Upper lobe of left lung (tissue), 6 donors: Measurements from ENCODE around the gene PLAC8L1. TPM values are rescaled to one million over a fixed set of nuclear protein-coding genes. Genes with fewer than 3 reads are reported as not detected.
"Not testable (repeated sequence)": the region's sequence is repeated elsewhere in the genome, so short reads cannot be mapped to it uniquely, and the experiment has no call there.

ENCODE experiments used
- ATAC-seq, 2 donors: fragments of 200-7000 bp; cut with Tn5 transposase; one replicate each; pipeline ENCODE4 v1.9.1; 2022; ENCODE audit warnings: mild to moderate bottlenecking in 2 of 2, moderate library complexity in 2 of 2; ENCODE audit not compliant: low FRiP score in 2 of 2
- DNase-seq, 2 donors: peaks; one replicate each; pipeline ENCODE4 v3.0.0-alpha.2; 2019 to 2020
- H3K27ac ChIP-seq, 4 donors: fragments of 200-600 bp; sonication (generic); one replicate each; pipeline ENCODE4 v1.5.1; 2016 to 2019
- H3K27me3 ChIP-seq, 4 donors: fragments of 200-600 bp; sonication (generic); one replicate each; pipeline ENCODE4 v1.5.1; 2017 to 2019
- H3K36me3 ChIP-seq, 4 donors: fragments of 200-600 bp; sonication (generic); one replicate each; pipeline ENCODE4 v1.5.1; 2016 to 2019
- H3K4me1 ChIP-seq, 4 donors: fragments of 200-600 bp; sonication (generic); one replicate each; pipeline ENCODE4 v1.5.1; 2018 to 2019
- H3K4me3 ChIP-seq, 4 donors: fragments of 200-600 bp; sonication (generic); one replicate each; pipeline ENCODE4 v1.5.1; 2017 to 2019; ENCODE audit warnings: mild to moderate bottlenecking in 2 of 4, moderate library complexity in 1 of 4
- H3K9me3 ChIP-seq, 4 donors: fragments of 200-600 bp; sonication (generic); one replicate each; pipeline ENCODE4 v1.5.1; 2018 to 2019
- EP300 ChIP-seq, 4 donors: sonication (generic); formaldehyde crosslinking; IDR thresholded peaks; one replicate each; pipeline ENCODE4 v1.5.1; 2017; ENCODE audit warnings: antibody characterized with exemption in 4 of 4, control low read depth in 2 of 4
- POLR2A ChIP-seq, 4 donors: fragments of 450-650 bp; IDR thresholded peaks; one replicate each; pipeline ENCODE4 v1.5.1; 2016 to 2017; ENCODE audit warnings: antibody characterized with exemption in 4 of 4, mild to moderate bottlenecking in 2 of 4
- POLR2AphosphoS5 ChIP-seq, 2 donors: sonication (generic); formaldehyde crosslinking; IDR thresholded peaks; one replicate each; pipeline ENCODE4 v1.5.1; 2017; ENCODE audit warnings: antibody characterized with exemption in 2 of 2
- WGBS, 2 donors: methylation state at CpG; one replicate each; pipeline ENCODE4 v1.1.5; 2017 to 2018; 5-methylcytosine and 5-hydroxymethylcytosine counted together
- total RNA-seq, 6 donors: library from RNA; depleted of rRNA in 4 of 6; stranded (reverse); fragments of >200 nt in 4 of 6; gene quantifications; one replicate each; pipeline versions ENCODE4 v1.1.0 to v1.2.1, GENCODE V29; 2016 to 2021
- TF ChIP-seq, protein P1 (sequence below), 6 experiments: fragments of 450-650 bp in 4 of 6; fragments of 200-600 bp in 2 of 6; sonication (generic) in 2 of 6; IDR thresholded peaks; one replicate each; pipeline ENCODE4 v1.5.1; 2016 to 2019; ENCODE audit warnings: antibody characterized with exemption in 6 of 6
- donor health status: DM: no; HTN: no; CAD: no; lungs with moderate emphysema.
- donor health status: DM: no; HTN: yes; CAD: no; lungs with severe emphysema.

PLAC8L1 gene
- total RNA-seq, 6 donors from 2014 or later, result 1.3 TPM; not detected in 5

DNA sequence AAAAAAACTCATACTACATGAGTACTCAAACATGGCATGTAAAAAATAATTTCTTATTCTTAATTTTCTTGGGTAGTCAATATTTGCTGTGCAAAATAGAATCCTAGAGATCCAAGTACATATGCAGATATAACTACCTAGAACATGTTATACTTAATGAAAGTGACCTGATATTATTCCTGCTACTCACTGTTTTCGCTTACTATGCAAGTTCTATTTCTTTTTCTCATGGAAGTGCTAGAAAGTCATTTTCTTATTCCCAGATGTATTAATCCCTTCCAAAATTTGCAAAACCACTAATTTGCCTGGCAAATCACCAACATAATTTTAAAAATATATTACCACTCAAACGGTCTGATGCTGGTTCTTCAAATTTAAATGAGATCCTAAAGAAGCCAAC lies 19.2 kb upstream of the PLAC8L1 start:
- no peaks in the 10 kb centered on the region for H3K9me3 ChIP-seq

DNA sequence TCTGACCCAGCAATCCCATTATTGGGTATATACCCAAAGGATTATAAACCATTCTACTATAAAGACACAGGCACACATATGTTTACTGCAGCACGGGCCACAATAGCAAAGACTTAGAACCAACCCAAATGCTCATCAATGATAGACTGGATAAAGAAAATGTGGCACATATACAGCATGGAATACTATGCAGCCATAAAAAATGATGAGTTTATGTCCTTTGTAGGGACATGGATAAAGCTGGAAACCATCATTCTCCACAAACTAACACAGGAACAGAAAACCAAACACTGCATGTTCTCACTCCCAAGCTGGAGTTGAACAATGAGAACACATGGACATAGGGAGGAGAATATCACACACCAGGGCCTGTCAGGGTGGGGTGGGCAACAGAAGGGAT lies 16.1 kb upstream of the PLAC8L1 start:
- H3K9me3 ChIP-seq, DNase-seq, H3K4me3 ChIP-seq, H3K4me1 ChIP-seq, H3K27me3 ChIP-seq, H3K27ac ChIP-seq, ATAC-seq: not testable (repeated sequence)
- peaks cover 24 to 98% (median 55%) of the 10 kb centered on the region in 4 donors for H3K36me3 ChIP-seq
- WGBS, 2 donors, result 94 to 100% methylated on average over 1 of the region's 1 CpG

More for the DNA sequence above, 19.2 kb upstream of the PLAC8L1 start:
- DNase-seq (no peak), ATAC-seq (no peak)
- Histone ChIP-seq H3K27me3 (no peaks in the 10 kb centered on the region), H3K4me1 (no peaks in the 10 kb centered on the region), H3K4me3 (no peak overlapping the region), H3K36me3 (peaks cover 35 to 97% (median 54%) of the 10 kb centered on the region in 4 donors), H3K27ac (no peak overlapping the region)
- WGBS, 2 donors, result 79 to 84% methylated on average over 2 of the region's 2 CpGs
- TF ChIP-seq EP300 (IDR thresholded peaks at IDR 0.05), result no peak
- TF ChIP-seq POLR2A (IDR thresholded peaks at IDR 0.05), result no peak
- TF ChIP-seq, protein P1, sequence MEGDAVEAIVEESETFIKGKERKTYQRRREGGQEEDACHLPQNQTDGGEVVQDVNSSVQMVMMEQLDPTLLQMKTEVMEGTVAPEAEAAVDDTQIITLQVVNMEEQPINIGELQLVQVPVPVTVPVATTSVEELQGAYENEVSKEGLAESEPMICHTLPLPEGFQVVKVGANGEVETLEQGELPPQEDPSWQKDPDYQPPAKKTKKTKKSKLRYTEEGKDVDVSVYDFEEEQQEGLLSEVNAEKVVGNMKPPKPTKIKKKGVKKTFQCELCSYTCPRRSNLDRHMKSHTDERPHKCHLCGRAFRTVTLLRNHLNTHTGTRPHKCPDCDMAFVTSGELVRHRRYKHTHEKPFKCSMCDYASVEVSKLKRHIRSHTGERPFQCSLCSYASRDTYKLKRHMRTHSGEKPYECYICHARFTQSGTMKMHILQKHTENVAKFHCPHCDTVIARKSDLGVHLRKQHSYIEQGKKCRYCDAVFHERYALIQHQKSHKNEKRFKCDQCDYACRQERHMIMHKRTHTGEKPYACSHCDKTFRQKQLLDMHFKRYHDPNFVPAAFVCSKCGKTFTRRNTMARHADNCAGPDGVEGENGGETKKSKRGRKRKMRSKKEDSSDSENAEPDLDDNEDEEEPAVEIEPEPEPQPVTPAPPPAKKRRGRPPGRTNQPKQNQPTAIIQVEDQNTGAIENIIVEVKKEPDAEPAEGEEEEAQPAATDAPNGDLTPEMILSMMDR (IDR thresholded peaks at IDR 0.05), result no peak
- no peak for TF ChIP-seq POLR2AphosphoS5 (IDR thresholded peaks at IDR 0.05)

DNA sequence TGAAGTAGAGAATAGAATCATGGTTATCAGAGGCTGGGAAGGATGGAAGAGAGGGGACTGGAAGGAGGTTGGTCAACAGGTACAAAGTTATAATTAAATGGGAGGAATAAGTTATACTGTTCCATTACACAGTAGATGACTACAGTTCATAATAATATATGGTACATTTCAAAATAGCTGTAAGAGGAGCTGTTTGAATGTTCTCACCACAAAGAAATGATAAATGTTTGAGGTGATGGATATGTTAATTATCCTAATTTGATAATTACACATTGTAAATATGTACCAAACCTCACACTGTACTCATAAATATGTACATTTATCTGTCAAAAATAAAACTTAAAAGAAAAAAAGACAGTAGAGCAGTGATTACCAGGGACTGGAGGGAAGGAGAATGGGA lies 12.9 kb upstream of the PLAC8L1 start:
- DNase-seq (no peak), ATAC-seq (no peak)
- H3K4me1 ChIP-seq, result no peaks in the 10 kb centered on the region
- no peaks in the 10 kb centered on the region for H3K27me3 ChIP-seq
- no peak for TF ChIP-seq POLR2A (IDR thresholded peaks at IDR 0.05)
- peaks cover 12 to 96% (median 41%) of the 10 kb centered on the region in 4 donors for H3K36me3 ChIP-seq
- H3K27ac ChIP-seq, result no peak overlapping the region
- no peaks in the 10 kb centered on the region for H3K9me3 ChIP-seq
- no peak overlapping the region for H3K4me3 ChIP-seq

DNA sequence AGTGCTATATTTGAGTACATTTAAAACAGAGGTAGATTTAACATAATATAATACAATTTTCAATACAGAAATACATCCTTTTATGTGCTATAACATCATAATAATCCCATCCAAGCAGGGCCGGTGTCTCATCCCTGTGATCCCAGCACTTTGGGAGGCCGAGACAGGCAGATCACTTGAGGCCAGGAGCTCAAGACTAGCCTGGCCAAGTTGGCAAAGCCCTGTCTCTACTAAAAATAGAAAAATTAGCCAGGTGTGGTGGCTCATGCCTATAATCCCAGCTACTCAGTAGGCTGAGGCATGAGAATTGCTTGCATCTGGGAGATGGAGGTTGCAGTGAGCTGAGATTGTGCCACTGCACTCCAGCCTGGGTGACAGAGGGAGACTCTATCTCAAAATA lies 11.8 kb upstream of the PLAC8L1 start:
- DNase-seq, H3K27ac ChIP-seq, H3K4me3 ChIP-seq, H3K4me1 ChIP-seq, H3K27me3 ChIP-seq, ATAC-seq, H3K9me3 ChIP-seq: not testable (repeated sequence)
- H3K36me3 ChIP-seq, result peaks cover 5 to 95% (median 46%) of the 10 kb centered on the region in 4 donors
- 89 to 98% methylated on average over 2 of the region's 2 CpGs for WGBS, 2 donors

DNA sequence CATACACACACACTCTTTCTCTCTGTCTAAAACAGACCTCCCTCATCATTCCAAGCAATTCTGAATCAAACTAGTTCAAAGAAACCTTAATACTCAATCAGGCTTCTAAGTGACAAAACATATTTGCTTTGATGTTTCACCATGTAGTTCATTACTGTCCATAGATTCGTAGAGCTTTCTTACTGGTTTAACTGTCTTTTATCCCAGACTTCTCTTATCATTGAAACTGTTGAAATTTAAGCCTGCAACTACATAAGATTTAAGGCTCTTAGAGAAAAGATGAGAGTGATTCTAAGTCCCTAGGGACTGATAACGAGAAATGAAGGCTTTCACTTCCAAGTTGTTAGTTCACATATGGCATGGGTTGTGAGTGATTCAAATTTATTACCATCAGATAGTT lies 11.0 kb upstream of the PLAC8L1 start:
- ATAC-seq, result no peak
- H3K4me1 ChIP-seq, result no peaks in the 10 kb centered on the region
- TF ChIP-seq POLR2A (IDR thresholded peaks at IDR 0.05) (no peak), POLR2AphosphoS5 (IDR thresholded peaks at IDR 0.05) (no peak), EP300 (IDR thresholded peaks at IDR 0.05) (no peak)
- TF ChIP-seq, protein P1 (IDR thresholded peaks at IDR 0.05), result no peak
- H3K27me3 ChIP-seq, result no peaks in the 10 kb centered on the region
- no peaks in the 10 kb centered on the region for H3K9me3 ChIP-seq
- H3K36me3 ChIP-seq, result peaks cover 0 to 93% (median 39%) of the 10 kb centered on the region in 4 donors
- H3K4me3 ChIP-seq, result no peak overlapping the region
- 84 to 87% methylated on average over 2 of the region's 2 CpGs for WGBS, 2 donors
- no peak overlapping the region for H3K27ac ChIP-seq
- DNase-seq, result no peak

DNA sequence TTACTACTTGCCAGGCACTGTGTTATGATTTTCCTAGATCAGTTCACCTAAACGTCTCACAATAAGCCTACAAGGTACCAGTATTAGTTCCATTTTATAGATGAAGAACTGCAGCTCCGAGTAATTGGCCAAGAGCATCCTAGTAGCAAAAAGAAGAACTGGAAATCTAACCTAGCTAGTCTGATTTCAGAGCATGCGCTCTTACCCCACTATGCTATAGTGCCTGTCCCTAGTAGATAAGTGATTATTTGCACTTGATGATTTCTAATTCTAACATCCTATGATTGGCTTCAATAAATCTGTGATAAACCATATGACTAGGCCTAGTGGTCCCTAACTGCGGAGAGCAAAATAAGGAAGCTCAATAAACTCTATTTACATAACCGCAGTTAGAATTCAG lies 7.1 kb upstream of the PLAC8L1 start:
- H3K9me3 ChIP-seq, result no peaks in the 10 kb centered on the region
- WGBS, 2 donors, result 86 to 93% methylated on average over 5 of the region's 5 CpGs
- ATAC-seq, result no peak
- DNase-seq, result no peak
- H3K4me3 ChIP-seq, result no peak overlapping the region
- H3K27me3 ChIP-seq, result no peaks in the 10 kb centered on the region
- no peak for TF ChIP-seq POLR2AphosphoS5 (IDR thresholded peaks at IDR 0.05)
- TF ChIP-seq POLR2A (IDR thresholded peaks at IDR 0.05), result no peak
- no peak for TF ChIP-seq EP300 (IDR thresholded peaks at IDR 0.05)
- TF ChIP-seq, protein P1 (IDR thresholded peaks at IDR 0.05), result no peak
- H3K4me1 ChIP-seq, result no peaks in the 10 kb centered on the region
- no peak overlapping the region for H3K27ac ChIP-seq
- peaks cover 0 to 54% (median 15%) of the 10 kb centered on the region in 4 donors for H3K36me3 ChIP-seq
